ENCODE results near the gene CPNE5. TPM values are rescaled to one million over a fixed set of nuclear protein-coding genes. Genes with fewer than 3 reads are reported as not detected.

Gene CPNE5
- total RNA-seq, 1 donor = not detected

DNA sequence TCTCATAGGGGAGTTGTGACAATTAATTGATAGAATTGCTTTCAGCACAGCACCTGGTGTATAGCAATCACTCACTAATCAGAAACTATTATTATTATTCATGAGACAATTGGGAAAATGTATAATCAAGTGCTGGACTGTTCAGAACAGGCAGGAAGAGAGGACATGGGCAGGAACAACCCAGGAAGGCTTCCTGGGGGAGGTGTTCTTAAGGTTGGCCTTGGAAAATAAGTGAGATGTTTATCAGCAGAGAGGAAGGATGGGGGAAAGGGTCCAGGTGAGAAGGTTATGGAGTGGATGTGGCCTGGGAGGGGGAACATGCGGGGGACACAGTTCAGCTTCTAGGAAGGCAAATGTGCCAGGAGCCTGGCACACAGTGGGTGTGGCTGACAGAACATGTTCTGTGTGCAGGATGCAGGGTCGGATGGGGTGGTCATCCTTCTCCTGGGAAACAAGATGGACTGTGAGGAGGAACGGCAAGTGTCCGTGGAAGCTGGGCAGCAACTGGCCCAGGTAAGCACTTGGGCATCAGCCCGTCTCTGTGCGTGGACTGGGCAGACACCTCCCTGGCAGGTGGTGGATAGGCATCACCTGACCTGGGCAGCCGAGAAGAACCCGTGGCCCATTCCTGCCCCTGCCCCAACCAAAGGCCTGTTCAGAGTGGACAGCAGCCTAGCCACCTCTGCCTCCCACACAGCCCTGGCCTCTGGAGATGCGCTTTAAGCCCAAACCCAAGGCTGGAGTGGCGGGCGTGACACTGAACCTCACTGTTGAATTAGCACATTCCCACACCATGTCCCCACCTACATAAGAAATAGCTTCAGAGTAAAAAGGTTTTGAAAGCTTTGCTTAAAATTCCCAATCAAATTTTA lies 110.7 kb downstream of the CPNE5 start:
- peak; percentile 18 for DNase-seq (ENCODE audit: insufficient read length, low spot score, missing footprints)
- Histone ChIP-seq H3K27ac (ENCODE audit: low read depth, low read length) (no peak overlapping the region), H3K27me3 (ENCODE audit: insufficient read depth, low read length) (no peaks in the 10 kb centered on the region), H3K36me3 (ENCODE audit: insufficient read depth, low read length) (no peaks in the 10 kb centered on the region), H4K20me1 (ENCODE audit: insufficient read depth, low read length) (no peaks in the 10 kb centered on the region), H3K4me1 (ENCODE audit: insufficient read depth, low read length) (peaks cover 7% of the 10 kb centered on the region), H3K9me3 (ENCODE audit: low read depth, low read length) (no peaks in the 10 kb centered on the region), H3K79me2 (ENCODE audit: insufficient read depth, low read length) (no peaks in the 10 kb centered on the region), H2AFZ (ENCODE audit: low read length) (no peak overlapping the region), H3K4me2 (ENCODE audit: insufficient read depth, low read length) (no peak overlapping the region), H3K4me3 (ENCODE audit: insufficient read depth, low read length) (no peak overlapping the region)
- TF ChIP-seq, protein P1, sequence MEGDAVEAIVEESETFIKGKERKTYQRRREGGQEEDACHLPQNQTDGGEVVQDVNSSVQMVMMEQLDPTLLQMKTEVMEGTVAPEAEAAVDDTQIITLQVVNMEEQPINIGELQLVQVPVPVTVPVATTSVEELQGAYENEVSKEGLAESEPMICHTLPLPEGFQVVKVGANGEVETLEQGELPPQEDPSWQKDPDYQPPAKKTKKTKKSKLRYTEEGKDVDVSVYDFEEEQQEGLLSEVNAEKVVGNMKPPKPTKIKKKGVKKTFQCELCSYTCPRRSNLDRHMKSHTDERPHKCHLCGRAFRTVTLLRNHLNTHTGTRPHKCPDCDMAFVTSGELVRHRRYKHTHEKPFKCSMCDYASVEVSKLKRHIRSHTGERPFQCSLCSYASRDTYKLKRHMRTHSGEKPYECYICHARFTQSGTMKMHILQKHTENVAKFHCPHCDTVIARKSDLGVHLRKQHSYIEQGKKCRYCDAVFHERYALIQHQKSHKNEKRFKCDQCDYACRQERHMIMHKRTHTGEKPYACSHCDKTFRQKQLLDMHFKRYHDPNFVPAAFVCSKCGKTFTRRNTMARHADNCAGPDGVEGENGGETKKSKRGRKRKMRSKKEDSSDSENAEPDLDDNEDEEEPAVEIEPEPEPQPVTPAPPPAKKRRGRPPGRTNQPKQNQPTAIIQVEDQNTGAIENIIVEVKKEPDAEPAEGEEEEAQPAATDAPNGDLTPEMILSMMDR (IDR thresholded peaks at IDR 0.05; ENCODE audit: extremely low read depth, low read depth, low read length) = no peak

DNA sequence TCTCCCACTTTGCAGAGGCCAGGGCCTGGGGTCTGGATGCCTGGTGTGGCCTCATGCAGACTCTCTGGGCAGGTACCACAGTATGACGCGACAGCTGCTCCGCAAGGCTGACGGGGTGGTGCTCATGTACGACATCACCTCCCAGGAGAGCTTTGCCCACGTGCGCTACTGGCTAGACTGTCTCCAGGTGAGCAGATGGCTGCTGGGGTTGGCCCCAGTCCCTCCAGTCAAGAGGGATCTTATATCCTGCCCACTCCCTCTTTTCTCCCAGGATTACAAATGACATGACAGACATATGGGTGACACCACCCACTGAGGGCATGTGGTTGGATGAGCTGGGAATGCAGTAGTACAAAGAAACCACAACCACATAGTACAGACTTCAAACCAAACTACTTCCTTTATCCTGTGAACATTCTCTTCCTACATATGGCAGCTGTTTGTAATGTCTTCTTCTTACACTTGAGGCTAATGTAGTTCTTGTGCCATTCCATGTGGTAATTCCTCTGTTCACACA lies 111.7 kb downstream of the CPNE5 start:
- no peaks in the 10 kb centered on the region for H3K36me3 ChIP-seq (ENCODE audit: insufficient read depth, low read length)
- H3K9me3 ChIP-seq (ENCODE audit: low read depth, low read length) = no peaks in the 10 kb centered on the region
- DNase-seq (ENCODE audit: insufficient read length, low spot score, missing footprints) = peak; percentile 69
- TF ChIP-seq, protein P1 (IDR thresholded peaks at IDR 0.05; ENCODE audit: extremely low read depth, low read depth, low read length) = no peak
- H3K27ac ChIP-seq (ENCODE audit: low read depth, low read length) = no peak overlapping the region
- no peak overlapping the region for H3K4me2 ChIP-seq (ENCODE audit: insufficient read depth, low read length)
- peaks cover 7% of the 10 kb centered on the region for H3K4me1 ChIP-seq (ENCODE audit: insufficient read depth, low read length)
- no peak overlapping the region for H3K4me3 ChIP-seq (ENCODE audit: insufficient read depth, low read length)
- no peaks in the 10 kb centered on the region for H3K27me3 ChIP-seq (ENCODE audit: insufficient read depth, low read length)
- H4K20me1 ChIP-seq (ENCODE audit: insufficient read depth, low read length) = no peaks in the 10 kb centered on the region
- no peaks in the 10 kb centered on the region for H3K79me2 ChIP-seq (ENCODE audit: insufficient read depth, low read length)
- no peak overlapping the region for H2AFZ ChIP-seq (ENCODE audit: low read length)

DNA sequence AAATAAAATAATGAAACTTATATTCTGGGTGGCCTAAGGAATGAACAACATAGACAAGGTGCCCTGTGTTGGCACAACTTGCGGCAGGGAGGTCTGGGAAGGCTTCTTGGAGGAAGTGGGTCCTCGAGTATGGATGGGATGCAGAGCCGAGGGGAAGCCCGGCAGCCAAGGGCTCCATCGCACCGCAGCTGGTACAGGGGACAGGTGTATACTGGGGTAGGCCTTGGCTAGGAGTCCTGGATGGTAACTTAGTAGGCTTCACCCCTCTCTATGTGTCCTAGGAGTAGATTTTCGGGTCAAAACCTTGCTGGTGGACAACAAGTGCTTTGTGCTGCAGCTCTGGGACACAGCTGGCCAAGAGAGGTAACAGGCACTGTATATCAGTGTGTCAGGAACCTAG lies 113.7 kb downstream of the CPNE5 start:
- H3K36me3 ChIP-seq (ENCODE audit: insufficient read depth, low read length) = no peaks in the 10 kb centered on the region
- H4K20me1 ChIP-seq (ENCODE audit: insufficient read depth, low read length) = no peaks in the 10 kb centered on the region
- H3K4me3 ChIP-seq (ENCODE audit: insufficient read depth, low read length) = no peak overlapping the region
- peak; percentile 22 for DNase-seq (ENCODE audit: insufficient read length, low spot score, missing footprints)
- H3K27ac ChIP-seq (ENCODE audit: low read depth, low read length) = no peak overlapping the region
- no peaks in the 10 kb centered on the region for H3K27me3 ChIP-seq (ENCODE audit: insufficient read depth, low read length)
- H2AFZ ChIP-seq (ENCODE audit: low read length) = no peak overlapping the region
- H3K9me3 ChIP-seq (ENCODE audit: low read depth, low read length) = no peaks in the 10 kb centered on the region
- H3K79me2 ChIP-seq (ENCODE audit: insufficient read depth, low read length) = no peaks in the 10 kb centered on the region
- peaks cover 7% of the 10 kb centered on the region for H3K4me1 ChIP-seq (ENCODE audit: insufficient read depth, low read length)
- TF ChIP-seq, protein P1 (IDR thresholded peaks at IDR 0.05; ENCODE audit: extremely low read depth, low read depth, low read length) = no peak
- H3K4me2 ChIP-seq (ENCODE audit: insufficient read depth, low read length) = no peak overlapping the region
